ENCODE results near the gene INS. TPM values are rescaled to one million over a fixed set of nuclear protein-coding genes. Genes with fewer than 3 reads are reported as not detected.

Gene INS
- total and polyA plus RNA-seq, 2 of the 13 experiments (the other 11 are each of a cell fraction or from before 2014, with no cell fraction given) = not detected

DNA sequence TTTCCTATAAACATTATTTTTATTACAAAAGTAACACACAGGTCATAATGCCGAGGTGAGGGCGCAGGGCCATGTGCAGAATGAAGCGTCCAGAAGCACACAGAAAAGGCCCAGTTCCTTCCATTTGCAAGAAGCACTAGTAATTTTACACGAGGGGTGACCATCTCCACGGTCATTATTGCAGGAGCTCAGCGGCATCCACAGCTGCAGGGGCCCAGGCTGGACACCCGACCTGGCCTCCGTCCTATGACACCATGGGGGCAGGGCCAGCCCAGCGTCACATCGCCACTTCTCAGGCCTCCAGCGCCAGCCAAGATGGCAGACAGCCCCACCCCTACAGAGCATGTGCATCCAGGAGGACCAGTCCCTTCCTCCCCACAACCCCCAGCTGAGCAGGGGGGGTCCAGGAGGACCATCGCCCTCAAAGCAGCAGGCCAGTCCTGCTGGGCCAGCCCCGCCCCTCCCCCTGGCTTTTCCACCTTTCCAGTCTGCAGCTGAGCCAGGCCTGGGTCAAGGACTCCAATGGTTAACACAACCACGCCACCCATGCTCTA, 25.3 kb downstream of the INS start (continued):
- TF ChIP-seq, protein P1, sequence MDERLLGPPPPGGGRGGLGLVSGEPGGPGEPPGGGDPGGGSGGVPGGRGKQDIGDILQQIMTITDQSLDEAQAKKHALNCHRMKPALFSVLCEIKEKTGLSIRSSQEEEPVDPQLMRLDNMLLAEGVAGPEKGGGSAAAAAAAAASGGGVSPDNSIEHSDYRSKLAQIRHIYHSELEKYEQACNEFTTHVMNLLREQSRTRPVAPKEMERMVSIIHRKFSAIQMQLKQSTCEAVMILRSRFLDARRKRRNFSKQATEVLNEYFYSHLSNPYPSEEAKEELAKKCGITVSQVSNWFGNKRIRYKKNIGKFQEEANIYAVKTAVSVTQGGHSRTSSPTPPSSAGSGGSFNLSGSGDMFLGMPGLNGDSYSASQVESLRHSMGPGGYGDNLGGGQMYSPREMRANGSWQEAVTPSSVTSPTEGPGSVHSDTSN (CRISPR knock-in tag; IDR thresholded peaks at IDR 0.05) = no peak
- TF ChIP-seq TRIM24 (CRISPR knock-in tag; IDR thresholded peaks at IDR 0.05) (no peak), EED (CRISPR knock-in tag; IDR thresholded peaks at IDR 0.05) (0 out of 2 replicates have a peak, but pooled peaks have one; percentile 4), HINFP (CRISPR knock-in tag; IDR thresholded peaks at IDR 0.05; ENCODE audit: low read depth) (no peak), TEAD3 (CRISPR knock-in tag; optimal IDR thresholded peaks at IDR 0.05; ENCODE audit: borderline replicate concordance) (peak; percentile 9), CEBPG (CRISPR knock-in tag; IDR thresholded peaks at IDR 0.05) (no peak), SNAPC5 (CRISPR knock-in tag; IDR thresholded peaks at IDR 0.05; ENCODE audit: borderline replicate concordance) (0 out of 2 replicates have a peak, but pooled peaks have one; percentile 23), ZNF788 (CRISPR knock-in tag; IDR thresholded peaks at IDR 0.05; ENCODE audit: borderline replicate concordance) (0 out of 2 replicates have a peak, but pooled peaks have one; percentile 30), MYPOP (CRISPR knock-in tag; IDR thresholded peaks at IDR 0.05) (no peak), HES4 (CRISPR knock-in tag; IDR thresholded peaks at IDR 0.05; ENCODE audit: borderline replicate concordance) (no peak), NONO (IDR thresholded peaks at IDR 0.05) (no peak), NONO (CRISPR knock-in tag; conservative IDR thresholded peaks at IDR 0.05) (peak; percentile 29; the same call in 1 of the 2 replicates), ZSCAN31 (CRISPR knock-in tag; IDR thresholded peaks at IDR 0.05; ENCODE audit: low read depth) (0 out of 2 replicates have a peak, but pooled peaks have one; percentile 27), IRF9 (CRISPR knock-in tag; IDR thresholded peaks at IDR 0.05; ENCODE audit: borderline replicate concordance) (no peak), ZMAT3 (CRISPR knock-in tag; conservative IDR thresholded peaks at IDR 0.05) (peak; percentile 53; the same call in 1 of the 2 replicates), SKI (IDR thresholded peaks at IDR 0.05; ENCODE audit: partially characterized antibody) (no peak), FOXP1 (IDR thresholded peaks at IDR 0.05) (no peak), FOXP1 (CRISPR knock-in tag; IDR thresholded peaks at IDR 0.05) (no peak), ZNF121 (CRISPR knock-in tag; IDR thresholded peaks at IDR 0.05) (0 out of 2 replicates have a peak, but pooled peaks have one; percentile 13)
- TF ChIP-seq, protein P2, sequence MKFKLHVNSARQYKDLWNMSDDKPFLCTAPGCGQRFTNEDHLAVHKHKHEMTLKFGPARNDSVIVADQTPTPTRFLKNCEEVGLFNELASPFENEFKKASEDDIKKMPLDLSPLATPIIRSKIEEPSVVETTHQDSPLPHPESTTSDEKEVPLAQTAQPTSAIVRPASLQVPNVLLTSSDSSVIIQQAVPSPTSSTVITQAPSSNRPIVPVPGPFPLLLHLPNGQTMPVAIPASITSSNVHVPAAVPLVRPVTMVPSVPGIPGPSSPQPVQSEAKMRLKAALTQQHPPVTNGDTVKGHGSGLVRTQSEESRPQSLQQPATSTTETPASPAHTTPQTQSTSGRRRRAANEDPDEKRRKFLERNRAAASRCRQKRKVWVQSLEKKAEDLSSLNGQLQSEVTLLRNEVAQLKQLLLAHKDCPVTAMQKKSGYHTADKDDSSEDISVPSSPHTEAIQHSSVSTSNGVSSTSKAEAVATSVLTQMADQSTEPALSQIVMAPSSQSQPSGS (CRISPR knock-in tag; IDR thresholded peaks at IDR 0.05) = no peak
- TF ChIP-seq, protein P3, sequence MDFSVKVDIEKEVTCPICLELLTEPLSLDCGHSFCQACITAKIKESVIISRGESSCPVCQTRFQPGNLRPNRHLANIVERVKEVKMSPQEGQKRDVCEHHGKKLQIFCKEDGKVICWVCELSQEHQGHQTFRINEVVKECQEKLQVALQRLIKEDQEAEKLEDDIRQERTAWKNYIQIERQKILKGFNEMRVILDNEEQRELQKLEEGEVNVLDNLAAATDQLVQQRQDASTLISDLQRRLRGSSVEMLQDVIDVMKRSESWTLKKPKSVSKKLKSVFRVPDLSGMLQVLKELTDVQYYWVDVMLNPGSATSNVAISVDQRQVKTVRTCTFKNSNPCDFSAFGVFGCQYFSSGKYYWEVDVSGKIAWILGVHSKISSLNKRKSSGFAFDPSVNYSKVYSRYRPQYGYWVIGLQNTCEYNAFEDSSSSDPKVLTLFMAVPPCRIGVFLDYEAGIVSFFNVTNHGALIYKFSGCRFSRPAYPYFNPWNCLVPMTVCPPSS (IDR thresholded peaks at IDR 0.05) = no peak
- TF ChIP-seq, protein P4, sequence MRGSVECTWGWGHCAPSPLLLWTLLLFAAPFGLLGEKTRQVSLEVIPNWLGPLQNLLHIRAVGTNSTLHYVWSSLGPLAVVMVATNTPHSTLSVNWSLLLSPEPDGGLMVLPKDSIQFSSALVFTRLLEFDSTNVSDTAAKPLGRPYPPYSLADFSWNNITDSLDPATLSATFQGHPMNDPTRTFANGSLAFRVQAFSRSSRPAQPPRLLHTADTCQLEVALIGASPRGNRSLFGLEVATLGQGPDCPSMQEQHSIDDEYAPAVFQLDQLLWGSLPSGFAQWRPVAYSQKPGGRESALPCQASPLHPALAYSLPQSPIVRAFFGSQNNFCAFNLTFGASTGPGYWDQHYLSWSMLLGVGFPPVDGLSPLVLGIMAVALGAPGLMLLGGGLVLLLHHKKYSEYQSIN (CRISPR knock-in tag; IDR thresholded peaks at IDR 0.05; ENCODE audit: borderline replicate concordance) = no peak

Measured in HepG2 (cell line).